ENCODE data around the gene SLC44A4.

SLC44A4 gene

GRCh38 chr6:31898383-31899011 lies 19.7 kb upstream of the SLC44A4 start:
- H3K36me3 ChIP-seq: peaks cover 22% of the 10 kb centered on the region
- no peak for DNase-seq
- TF ChIP-seq CTCF (IDR thresholded peaks at IDR 0.05; ENCODE audit: low read depth, low read length): no peak
- peaks cover 2% of the 10 kb centered on the region; the same call in 1 of the 2 replicates for H3K4me1 ChIP-seq
- H3K9me3 ChIP-seq: no peaks in the 10 kb centered on the region
- H3K27me3 ChIP-seq: no peaks in the 10 kb centered on the region
- H3K4me3 ChIP-seq (ENCODE audit: low read depth, low read length): peak overlapping the region; percentile 99

GRCh38 chr6:31897612-31898382 lies 19.0 kb upstream of the SLC44A4 start, which contains the start of gene EHMT2:
EHMT2 (minus strand) TSS chr6:31897698; CDS start chr6:31897677, 21 bp downstream.
- no peaks in the 10 kb centered on the region for H3K9me3 ChIP-seq
- H3K27me3 ChIP-seq: no peaks in the 10 kb centered on the region
- H3K4me3 ChIP-seq (ENCODE audit: low read depth, low read length): peak within 1 kb of the TSS; percentile 99
- H3K4me1 ChIP-seq: peaks cover 2% of the 10 kb centered on the region; the same call in 1 of the 2 replicates
- peak; percentile 91 for DNase-seq
- no peak for TF ChIP-seq CTCF (IDR thresholded peaks at IDR 0.05; ENCODE audit: low read depth, low read length)
- peaks cover 29% of the 10 kb centered on the region for H3K36me3 ChIP-seq

GRCh38 chr6:31896856-31897611 lies 18.2 kb upstream of the SLC44A4 start:
- TF ChIP-seq CTCF (IDR thresholded peaks at IDR 0.05; ENCODE audit: low read depth, low read length): no peak
- Histone ChIP-seq H3K9me3 (no peaks in the 10 kb centered on the region), H3K36me3 (peaks cover 33% of the 10 kb centered on the region), H3K4me1 (peaks cover 2% of the 10 kb centered on the region; the same call in 1 of the 2 replicates), H3K27me3 (no peaks in the 10 kb centered on the region), H3K4me3 (ENCODE audit: low read depth, low read length) (peak overlapping the region; percentile 99)
- no peak for DNase-seq

- Histone ChIP-seq H3K36me3 (peaks cover 33% of the 10 kb centered on the region), H3K27me3 (no peaks in the 10 kb centered on the region), H3K4me3 (ENCODE audit: low read depth, low read length) (peak overlapping the region; percentile 99), H3K9me3 (no peaks in the 10 kb centered on the region), H3K4me1 (peaks cover 2% of the 10 kb centered on the region; the same call in 1 of the 2 replicates)
- no peak for DNase-seq
- TF ChIP-seq CTCF (IDR thresholded peaks at IDR 0.05; ENCODE audit: low read depth, low read length): no peak
Observed at GRCh38 chr6:31896493-31896855, 17.7 kb upstream of the SLC44A4 start.

GRCh38 chr6:31892821-31893220 lies 14.0 kb upstream of the SLC44A4 start:
- no peaks in the 10 kb centered on the region for H3K4me1 ChIP-seq
- no peak overlapping the region for H3K4me3 ChIP-seq (ENCODE audit: low read depth, low read length)
- no peak for TF ChIP-seq CTCF (IDR thresholded peaks at IDR 0.05; ENCODE audit: low read depth, low read length)
- H3K36me3 ChIP-seq: peaks cover 55% of the 10 kb centered on the region
- H3K27me3 ChIP-seq: no peaks in the 10 kb centered on the region
- no peak for DNase-seq
- H3K9me3 ChIP-seq: no peaks in the 10 kb centered on the region
